Measurements from ENCODE around the gene MTRF1. TPM values are rescaled to one million over a fixed set of nuclear protein-coding genes. Genes with fewer than 3 reads are reported as not detected.
"Not testable (repeated sequence)": the region's sequence is repeated elsewhere in the genome, so short reads cannot be mapped to it uniquely, and the experiment has no call there.

MTRF1 gene
- polyA plus RNA-seq, 1 donor from 2014 or later: 9.8 TPM

GRCh38 chr13:41186481-41186880 is 76.9 kb downstream of the MTRF1 start:
- Mint-ChIP-seq H3K36me3 (peaks cover 11% of the 10 kb centered on the region), H3K9me3 (peaks cover 0 to 8% (median 0%) of the 10 kb centered on the region in 3 donors), H3K27me3 (no peaks in the 10 kb centered on the region), H3K27ac (no peak overlapping the region), H3K4me1 (peaks cover 7 to 16% (median 10%) of the 10 kb centered on the region in 3 donors), H3K4me3 (no peak overlapping the region)

- Mint-ChIP-seq H3K4me3 (no peak overlapping the region), H3K27ac (no peak overlapping the region), H3K4me1 (peaks cover 0 to 2% (median 0%) of the 10 kb centered on the region in 3 donors), H3K27me3 (no peaks in the 10 kb centered on the region), H3K9me3 (no peaks in the 10 kb centered on the region), H3K36me3 (peaks cover 12% of the 10 kb centered on the region)
Observed at GRCh38 chr13:41182231-41182630, 81.1 kb downstream of the MTRF1 start.

- Mint-ChIP-seq H3K27me3 (no peaks in the 10 kb centered on the region), H3K27ac (no peak overlapping the region), H3K36me3 (peaks cover 14% of the 10 kb centered on the region), H3K9me3 (peaks cover 5 to 16% (median 5%) of the 10 kb centered on the region in 3 donors), H3K4me3 (no peak overlapping the region), H3K4me1 (peaks cover 0 to 2% (median 0%) of the 10 kb centered on the region in 3 donors)
Observed at GRCh38 chr13:41179593-41180250, 83.7 kb downstream of the MTRF1 start.

- Mint-ChIP-seq H3K9me3 (peaks cover 5 to 21% (median 7%) of the 10 kb centered on the region in 3 donors), H3K4me1 (peaks cover 0 to 2% (median 0%) of the 10 kb centered on the region in 3 donors), H3K27ac (no peak overlapping the region), H3K36me3 (peaks cover 13% of the 10 kb centered on the region), H3K4me3 (no peak overlapping the region), H3K27me3 (no peaks in the 10 kb centered on the region)
Observed at GRCh38 chr13:41178040-41178439, 85.3 kb downstream of the MTRF1 start.

- Mint-ChIP-seq H3K4me3 (no peak overlapping the region), H3K9me3 (peaks cover 5 to 21% (median 7%) of the 10 kb centered on the region in 3 donors), H3K27ac (no peak overlapping the region), H3K4me1 (peaks cover 0 to 2% (median 0%) of the 10 kb centered on the region in 3 donors), H3K27me3 (no peaks in the 10 kb centered on the region), H3K36me3 (peaks cover 15% of the 10 kb centered on the region)
Observed at GRCh38 chr13:41177616-41178015, 85.8 kb downstream of the MTRF1 start.

- H3K9me3 Mint-ChIP-seq: peaks cover 5 to 21% (median 7%) of the 10 kb centered on the region in 3 donors
- not testable (repeated sequence) for H3K4me1 Mint-ChIP-seq, H3K4me3 Mint-ChIP-seq, H3K27ac Mint-ChIP-seq, H3K27me3 Mint-ChIP-seq
- peaks cover 17% of the 10 kb centered on the region for H3K36me3 Mint-ChIP-seq
Observed at GRCh38 chr13:41175576-41175975, 87.8 kb downstream of the MTRF1 start.

Other genes with a start within 250 kb of the MTRF1 start
- 148 TPM for gene ELF1, start 244.3 kb downstream of the MTRF1 start, polyA plus RNA-seq
- gene WBP4, start 202.1 kb downstream of the MTRF1 start, polyA plus RNA-seq: 3.7 TPM
- 1.5 TPM for gene KBTBD6, start 130.8 kb downstream of the MTRF1 start, polyA plus RNA-seq
- 4.3 TPM for gene KBTBD7, start 69.0 kb downstream of the MTRF1 start, polyA plus RNA-seq
- 7.7 TPM for gene NAA16, start 47.7 kb upstream of the MTRF1 start, polyA plus RNA-seq
- 6.8 TPM for gene RGCC, start 194.0 kb upstream of the MTRF1 start, polyA plus RNA-seq

All from IgD-negative memory B cell (primary cell).